ENCODE data around the gene COLEC12.

The COLEC12 gene

GRCh38 chr18:384897-385296 is 115.6 kb downstream of the COLEC12 start (continued):
- no peak for TF ChIP-seq ZBTB11 (tag by site-specific recombination; conservative IDR thresholded peaks at IDR 0.05; ENCODE audit: low read depth)
- no peak for TF ChIP-seq RBAK (tag by site-specific recombination; IDR thresholded peaks at IDR 0.05)
- TF ChIP-seq ZNF549 (tag by site-specific recombination; IDR thresholded peaks at IDR 0.05) = no peak
- no peak for TF ChIP-seq ZNF362 (tag by site-specific recombination; IDR thresholded peaks at IDR 0.05)
- TF ChIP-seq ZNF114 (tag by site-specific recombination; IDR thresholded peaks at IDR 0.05) = no peak
- TF ChIP-seq OSR2 (tag by site-specific recombination; IDR thresholded peaks at IDR 0.05) = peak; percentile 54; the same call in 1 of the 2 replicates
- TF ChIP-seq ZFP3 (tag by site-specific recombination; IDR thresholded peaks at IDR 0.05; ENCODE audit: low read depth) = 0 out of 2 replicates have a peak, but pooled peaks have one; percentile 4
- TF ChIP-seq ZBTB7A (tag by site-specific recombination; IDR thresholded peaks at IDR 0.05; ENCODE audit: low read depth) = no peak
- no peak for TF ChIP-seq ZFHX2 (tag by site-specific recombination; conservative IDR thresholded peaks at IDR 0.05)
- 0 out of 2 replicates have a peak, but pooled peaks have one; percentile 46 for TF ChIP-seq IKZF3 (tag by site-specific recombination; IDR thresholded peaks at IDR 0.05)
- no peak for TF ChIP-seq ZNF48 (tag by site-specific recombination; IDR thresholded peaks at IDR 0.05)
- no peak for TF ChIP-seq ZNF837 (tag by site-specific recombination; IDR thresholded peaks at IDR 0.05)
- peak; percentile 61 for TF ChIP-seq ZNF596 (tag by site-specific recombination; IDR thresholded peaks at IDR 0.05)
- TF ChIP-seq ZNF423 (tag by site-specific recombination; IDR thresholded peaks at IDR 0.05) = 0 out of 2 replicates have a peak, but pooled peaks have one; percentile 41
- TF ChIP-seq ZNF558 (tag by site-specific recombination; IDR thresholded peaks at IDR 0.05) = no peak
- peak; percentile 87 for TF ChIP-seq ZSCAN30 (tag by site-specific recombination; IDR thresholded peaks at IDR 0.05)
- peak; percentile 17; the same call in 1 of the 2 replicates for TF ChIP-seq TRIM28 (IDR thresholded peaks at IDR 0.05; ENCODE audit: borderline replicate concordance, low read length)
- TF ChIP-seq ZIC2 (tag by site-specific recombination; IDR thresholded peaks at IDR 0.05) = peak; percentile 49; the same call in 1 of the 2 replicates
- peak; percentile 79 for TF ChIP-seq PRDM4 (tag by site-specific recombination; IDR thresholded peaks at IDR 0.05)
- no peak for TF ChIP-seq ZNF623 (tag by site-specific recombination; IDR thresholded peaks at IDR 0.05)
- no peak for TF ChIP-seq ZNF530 (tag by site-specific recombination; IDR thresholded peaks at IDR 0.05; ENCODE audit: low read depth)
- peak; percentile 98 for TF ChIP-seq FEZF1 (tag by site-specific recombination; IDR thresholded peaks at IDR 0.05)
- TF ChIP-seq ZBTB8A (tag by site-specific recombination; IDR thresholded peaks at IDR 0.05) = 0 out of 2 replicates have a peak, but pooled peaks have one; percentile 36
- no peak for TF ChIP-seq ZNF629 (tag by site-specific recombination; IDR thresholded peaks at IDR 0.05)
- TF ChIP-seq ZBTB26 (tag by site-specific recombination; optimal IDR thresholded peaks at IDR 0.05) = no peak
- peak; percentile 86 for TF ChIP-seq OVOL3 (tag by site-specific recombination; IDR thresholded peaks at IDR 0.05)
- TF ChIP-seq HOXA7 (CRISPR knock-in tag; IDR thresholded peaks at IDR 0.05; ENCODE audit: borderline replicate concordance) = no peak

All from HEK293 (cell line).